ENCODE measurements around the gene WBP2NL. TPM values are rescaled to one million over a fixed set of nuclear protein-coding genes. Genes with fewer than 3 reads are reported as not detected.

Gene WBP2NL
- polyA plus RNA-seq, 1 experiment: 0.22 TPM

DNA sequence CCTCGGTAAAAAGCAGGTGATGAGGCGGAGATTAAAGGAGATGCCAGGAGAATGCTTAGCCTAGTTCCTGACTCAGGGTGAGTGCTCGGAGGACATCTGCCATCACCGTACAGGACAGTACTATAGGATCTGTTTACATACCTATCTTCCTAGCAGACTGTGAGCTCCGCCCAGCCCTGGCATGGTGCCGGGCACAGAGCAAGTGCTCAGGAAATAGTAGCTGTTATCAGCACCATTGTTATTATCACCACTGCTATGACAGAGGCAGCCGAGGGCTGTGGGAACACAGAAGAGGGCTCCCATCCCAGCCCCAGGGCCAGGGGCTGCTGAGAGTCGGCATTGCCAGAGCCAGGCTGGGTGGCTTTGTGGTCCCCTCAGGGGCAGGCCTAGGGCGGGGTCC is 30.0 kb upstream of the WBP2NL start:
- no peak for DNase-seq (ENCODE audit: low read depth)
- ChIA-PET CTCF (interaction anchor here (0.7 to 3.6 kb wide), 5 partner anchors 8 to 504 kb away, joined by 3 to 18 read pairs (median 3); no protein-coding TSS in a partner anchor), POLR2A (no interaction called here)
- Histone ChIP-seq H3K4me3 (ENCODE audit: low read depth, low read length) (no peak overlapping the region), H3K27me3 (ENCODE audit: control insufficient read depth, insufficient read depth, low read length) (peaks cover 7% of the 10 kb centered on the region; the same call in 1 of the 2 replicates), H3K36me3 (ENCODE audit: control insufficient read depth, insufficient read depth, low read length) (no peaks in the 10 kb centered on the region)
- TF ChIP-seq, protein P1, sequence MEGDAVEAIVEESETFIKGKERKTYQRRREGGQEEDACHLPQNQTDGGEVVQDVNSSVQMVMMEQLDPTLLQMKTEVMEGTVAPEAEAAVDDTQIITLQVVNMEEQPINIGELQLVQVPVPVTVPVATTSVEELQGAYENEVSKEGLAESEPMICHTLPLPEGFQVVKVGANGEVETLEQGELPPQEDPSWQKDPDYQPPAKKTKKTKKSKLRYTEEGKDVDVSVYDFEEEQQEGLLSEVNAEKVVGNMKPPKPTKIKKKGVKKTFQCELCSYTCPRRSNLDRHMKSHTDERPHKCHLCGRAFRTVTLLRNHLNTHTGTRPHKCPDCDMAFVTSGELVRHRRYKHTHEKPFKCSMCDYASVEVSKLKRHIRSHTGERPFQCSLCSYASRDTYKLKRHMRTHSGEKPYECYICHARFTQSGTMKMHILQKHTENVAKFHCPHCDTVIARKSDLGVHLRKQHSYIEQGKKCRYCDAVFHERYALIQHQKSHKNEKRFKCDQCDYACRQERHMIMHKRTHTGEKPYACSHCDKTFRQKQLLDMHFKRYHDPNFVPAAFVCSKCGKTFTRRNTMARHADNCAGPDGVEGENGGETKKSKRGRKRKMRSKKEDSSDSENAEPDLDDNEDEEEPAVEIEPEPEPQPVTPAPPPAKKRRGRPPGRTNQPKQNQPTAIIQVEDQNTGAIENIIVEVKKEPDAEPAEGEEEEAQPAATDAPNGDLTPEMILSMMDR (IDR thresholded peaks at IDR 0.05; ENCODE audit: insufficient read depth, low read depth, low read length): no peak

DNA sequence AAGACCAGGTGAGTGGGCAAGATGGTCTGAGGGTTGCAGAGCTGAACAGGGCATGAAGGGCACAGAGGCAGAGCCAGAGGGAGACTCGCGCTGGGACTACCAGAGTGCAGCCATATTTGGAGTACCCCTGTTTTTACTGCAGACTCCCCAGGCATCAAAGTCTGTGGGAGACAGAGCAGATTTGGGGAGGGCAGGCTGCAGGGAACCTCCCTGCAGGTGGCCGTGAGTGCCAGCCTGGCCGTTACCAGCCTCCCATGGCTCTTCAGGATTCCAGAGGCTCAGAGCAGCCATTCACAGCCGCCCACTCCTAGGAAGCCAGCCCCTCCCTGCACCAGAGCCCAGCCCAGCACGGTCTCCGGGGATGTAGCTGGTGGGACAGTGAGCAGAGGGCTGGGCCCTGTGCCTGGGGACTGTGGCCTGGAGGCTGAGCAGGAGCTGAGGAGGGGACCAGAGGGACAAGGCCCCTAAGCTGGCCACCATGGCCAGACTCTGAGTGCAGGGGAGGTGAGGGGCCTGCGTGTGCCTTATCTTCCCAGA is 29.4 kb upstream of the WBP2NL start, which contains the start of gene SEPTIN3:
Gene SEPTIN3 (plus strand): TSS at position 334 of the 537 bp plus-strand sequence. CDS start 2,050 bp downstream, outside the sequence.
- Histone ChIP-seq H3K4me3 (ENCODE audit: low read depth, low read length) (no peak within 1 kb of the TSS), H3K36me3 (ENCODE audit: control insufficient read depth, insufficient read depth, low read length) (no peaks in the 10 kb centered on the region), H3K27me3 (ENCODE audit: control insufficient read depth, insufficient read depth, low read length) (peaks cover 7% of the 10 kb centered on the region; the same call in 1 of the 2 replicates)
- ChIA-PET CTCF (interaction anchor here (0.7 to 3.6 kb wide), 6 partner anchors 8 to 504 kb away, joined by 3 to 18 read pairs (median 3); no protein-coding TSS in a partner anchor), POLR2A (no interaction called here)
- DNase-seq (ENCODE audit: low read depth): no peak
- TF ChIP-seq, protein P1 (IDR thresholded peaks at IDR 0.05; ENCODE audit: insufficient read depth, low read depth, low read length): no peak

GRCh38 chr22:41970601-41971000 is 28.0 kb upstream of the WBP2NL start:
- POLR2A ChIA-PET: no interaction called here
- Histone ChIP-seq H3K4me3 (ENCODE audit: low read depth, low read length) (no peak overlapping the region), H3K27me3 (ENCODE audit: control insufficient read depth, insufficient read depth, low read length) (peaks cover 13% of the 10 kb centered on the region), H3K36me3 (ENCODE audit: control insufficient read depth, insufficient read depth, low read length) (no peaks in the 10 kb centered on the region)
- CTCF ChIA-PET: interaction anchor here (0.6 to 1.6 kb wide), 2 partner anchors 9 to 133 kb away, joined by 3 to 5 read pairs; no protein-coding TSS in a partner anchor
- TF ChIP-seq, protein P1 (IDR thresholded peaks at IDR 0.05; ENCODE audit: insufficient read depth, low read depth, low read length): no peak
- DNase-seq (ENCODE audit: low read depth): no peak

GRCh38 chr22:41971431-41971830 is 27.2 kb upstream of the WBP2NL start:
- Histone ChIP-seq H3K4me3 (ENCODE audit: low read depth, low read length) (no peak overlapping the region), H3K36me3 (ENCODE audit: control insufficient read depth, insufficient read depth, low read length) (no peaks in the 10 kb centered on the region), H3K27me3 (ENCODE audit: control insufficient read depth, insufficient read depth, low read length) (peaks cover 19% of the 10 kb centered on the region)
- ChIA-PET POLR2A (no interaction called here), CTCF (interaction anchor here (1.6 kb wide), 1 partner anchor 8 kb away, joined by 5 read pairs; no protein-coding TSS in a partner anchor)
- DNase-seq (ENCODE audit: low read depth): no peak
- TF ChIP-seq, protein P1 (IDR thresholded peaks at IDR 0.05; ENCODE audit: insufficient read depth, low read depth, low read length): no peak

GRCh38 chr22:41974691-41975290 is 23.8 kb upstream of the WBP2NL start:
- POLR2A ChIA-PET: no interaction called here
- CTCF ChIA-PET: no interaction called here
- H3K27me3 ChIP-seq (ENCODE audit: control insufficient read depth, insufficient read depth, low read length): peaks cover 35% of the 10 kb centered on the region

More at GRCh38 chr22:41974691-41975290, 23.8 kb upstream of the WBP2NL start:
- DNase-seq (ENCODE audit: low read depth): no peak
- TF ChIP-seq, protein P1 (IDR thresholded peaks at IDR 0.05; ENCODE audit: insufficient read depth, low read depth, low read length): no peak
- Histone ChIP-seq H3K4me3 (ENCODE audit: low read depth, low read length) (no peak overlapping the region), H3K36me3 (ENCODE audit: control insufficient read depth, insufficient read depth, low read length) (no peaks in the 10 kb centered on the region)

Measured in BJ (cell line).